A549 treated with DMSO at 1 μM for 4 hours (cell line): ENCODE results near the gene KLHDC8A. TPM values are rescaled to one million over a fixed set of nuclear protein-coding genes. Genes with fewer than 3 reads are reported as not detected.

ENCODE experiments used
- total RNA-seq: library from RNA; stranded (reverse); fragments of 200-300 nt; extraction: Qiagen RNA extraction; gene quantifications from 5 replicates; pipeline ENCODE4 v1.2.3, GENCODE V29; 2022; ENCODE audit warnings: low read depth

Gene KLHDC8A
- 0.36 to 0.81 TPM (median 0.58 TPM) in 5 replicates for total RNA-seq

GRCh38 chr1:205356440-205357139 is at the start of gene KLHDC8A:
Gene KLHDC8A (minus strand): TSS chr1:205356922. CDS start chr1:205343604, 13,318 bp downstream.

GRCh38 chr1:205321162-205321958 is 35.4 kb downstream of the KLHDC8A start, which contains the start of gene NUAK2:
Gene NUAK2 (minus strand): TSS chr1:205321745. CDS start chr1:205321628, 117 bp downstream.

Other genes starting within 250 kb of the KLHDC8A start
- 12.4 to 16.0 TPM (median 14.4 TPM) in 5 replicates for gene RBBP5, start 234.9 kb downstream of the KLHDC8A start, total RNA-seq
- 9.1 to 12.2 TPM (median 11.1 TPM) in 5 replicates for gene DSTYK, start 145.2 kb downstream of the KLHDC8A start, total RNA-seq
- gene TMCC2, start 129.0 kb downstream of the KLHDC8A start, total RNA-seq, result 2.8 to 3.3 TPM (median 3.1 TPM) in 5 replicates
- 28.8 to 38.0 TPM (median 35.3 TPM) in 5 replicates for gene NUAK2, start 35.2 kb downstream of the KLHDC8A start, total RNA-seq
- gene LEMD1, start 65.1 kb upstream of the KLHDC8A start, total RNA-seq, result not detected in 5 replicates
- gene BLACAT1, start 99.1 kb upstream of the KLHDC8A start, total RNA-seq, result 0.03 to 0.07 TPM in 2 of 5 replicates, not detected in the others
- gene CDK18, start 147.7 kb upstream of the KLHDC8A start, total RNA-seq, result 0.66 to 1.3 TPM (median 1.1 TPM) in 5 replicates